Upper lobe of left lung (tissue), 4 donors: ENCODE measurements around the gene GID8.

Experiments
- CTCF ChIP-seq, 6 experiments: fragments of 450-650 bp in 4 of 6; fragments of 200-600 bp in 2 of 6; sonication (generic) in 2 of 6; IDR thresholded peaks; one replicate each; pipeline ENCODE4 v1.5.1; 2016 to 2019; ENCODE audit warnings: antibody characterized with exemption in 6 of 6
- EP300 ChIP-seq, 4 donors: sonication (generic); formaldehyde crosslinking; IDR thresholded peaks; one replicate each; pipeline ENCODE4 v1.5.1; 2017; ENCODE audit warnings: antibody characterized with exemption in 4 of 4, control low read depth in 2 of 4
- POLR2A ChIP-seq, 4 donors: fragments of 450-650 bp; IDR thresholded peaks; one replicate each; pipeline ENCODE4 v1.5.1; 2016 to 2017; ENCODE audit warnings: antibody characterized with exemption in 4 of 4, mild to moderate bottlenecking in 2 of 4
- POLR2AphosphoS5 ChIP-seq, 2 donors: sonication (generic); formaldehyde crosslinking; IDR thresholded peaks; one replicate each; pipeline ENCODE4 v1.5.1; 2017; ENCODE audit warnings: antibody characterized with exemption in 2 of 2

DNA sequence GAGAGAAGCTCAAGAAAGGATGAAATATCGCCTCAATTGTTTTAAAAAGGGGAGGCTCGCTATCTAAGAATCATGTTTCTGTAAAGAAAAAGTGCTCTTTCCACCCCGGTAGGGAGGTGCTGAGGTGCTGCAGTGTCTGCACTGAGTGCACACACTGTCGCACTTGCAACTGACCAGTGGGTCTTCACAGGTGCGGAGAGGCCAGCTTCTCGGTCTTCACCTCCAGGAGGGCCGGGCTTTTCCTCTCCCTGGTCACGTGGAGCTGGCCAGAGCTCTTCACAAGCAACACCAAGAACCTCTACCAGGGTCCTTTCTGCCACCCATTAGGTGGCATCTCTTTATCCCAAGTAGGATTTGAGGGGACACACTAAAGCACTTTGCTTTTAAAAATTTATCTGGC, 48.5 kb upstream of the GID8 start:
- TF ChIP-seq CTCF (IDR thresholded peaks at IDR 0.05) (no peak), POLR2A (IDR thresholded peaks at IDR 0.05) (no peak), EP300 (IDR thresholded peaks at IDR 0.05) (no peak), POLR2AphosphoS5 (IDR thresholded peaks at IDR 0.05) (no peak)
